Measurements from ENCODE around the gene JPT2.

JPT2 gene

DNA sequence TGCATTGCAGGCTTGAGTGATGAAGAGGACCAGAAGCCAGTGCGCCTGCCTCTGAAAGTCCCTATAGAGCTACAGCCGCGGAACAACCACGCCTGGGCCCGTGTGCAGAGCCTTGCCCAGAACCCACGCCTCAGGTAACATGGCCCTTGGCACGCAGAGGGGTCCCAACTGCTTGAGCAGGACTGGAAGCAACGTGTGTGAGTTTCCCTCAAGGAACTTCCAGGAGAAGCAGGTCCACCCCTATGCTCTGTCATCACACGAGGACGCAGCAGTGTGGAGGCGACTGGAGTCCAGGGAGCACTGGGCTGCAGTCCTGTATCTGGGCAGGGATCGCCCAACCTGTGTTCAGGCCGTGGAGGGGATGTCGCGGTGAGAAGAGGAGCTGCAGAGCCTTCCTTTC lies 25.1 kb upstream of the JPT2 start (continued):
- TF ChIP-seq, protein P1, sequence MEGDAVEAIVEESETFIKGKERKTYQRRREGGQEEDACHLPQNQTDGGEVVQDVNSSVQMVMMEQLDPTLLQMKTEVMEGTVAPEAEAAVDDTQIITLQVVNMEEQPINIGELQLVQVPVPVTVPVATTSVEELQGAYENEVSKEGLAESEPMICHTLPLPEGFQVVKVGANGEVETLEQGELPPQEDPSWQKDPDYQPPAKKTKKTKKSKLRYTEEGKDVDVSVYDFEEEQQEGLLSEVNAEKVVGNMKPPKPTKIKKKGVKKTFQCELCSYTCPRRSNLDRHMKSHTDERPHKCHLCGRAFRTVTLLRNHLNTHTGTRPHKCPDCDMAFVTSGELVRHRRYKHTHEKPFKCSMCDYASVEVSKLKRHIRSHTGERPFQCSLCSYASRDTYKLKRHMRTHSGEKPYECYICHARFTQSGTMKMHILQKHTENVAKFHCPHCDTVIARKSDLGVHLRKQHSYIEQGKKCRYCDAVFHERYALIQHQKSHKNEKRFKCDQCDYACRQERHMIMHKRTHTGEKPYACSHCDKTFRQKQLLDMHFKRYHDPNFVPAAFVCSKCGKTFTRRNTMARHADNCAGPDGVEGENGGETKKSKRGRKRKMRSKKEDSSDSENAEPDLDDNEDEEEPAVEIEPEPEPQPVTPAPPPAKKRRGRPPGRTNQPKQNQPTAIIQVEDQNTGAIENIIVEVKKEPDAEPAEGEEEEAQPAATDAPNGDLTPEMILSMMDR (tag by site-specific recombination; IDR thresholded peaks at IDR 0.05): no peak
- TF ChIP-seq ZNF112 (tag by site-specific recombination; IDR thresholded peaks at IDR 0.05) (no peak), ZNF169 (tag by site-specific recombination; IDR thresholded peaks at IDR 0.05) (no peak), MEIS1 (CRISPR knock-in tag; IDR thresholded peaks at IDR 0.05; ENCODE audit: borderline replicate concordance) (no peak), OVOL3 (tag by site-specific recombination; IDR thresholded peaks at IDR 0.05) (no peak), ZNF596 (tag by site-specific recombination; IDR thresholded peaks at IDR 0.05) (no peak)

DNA sequence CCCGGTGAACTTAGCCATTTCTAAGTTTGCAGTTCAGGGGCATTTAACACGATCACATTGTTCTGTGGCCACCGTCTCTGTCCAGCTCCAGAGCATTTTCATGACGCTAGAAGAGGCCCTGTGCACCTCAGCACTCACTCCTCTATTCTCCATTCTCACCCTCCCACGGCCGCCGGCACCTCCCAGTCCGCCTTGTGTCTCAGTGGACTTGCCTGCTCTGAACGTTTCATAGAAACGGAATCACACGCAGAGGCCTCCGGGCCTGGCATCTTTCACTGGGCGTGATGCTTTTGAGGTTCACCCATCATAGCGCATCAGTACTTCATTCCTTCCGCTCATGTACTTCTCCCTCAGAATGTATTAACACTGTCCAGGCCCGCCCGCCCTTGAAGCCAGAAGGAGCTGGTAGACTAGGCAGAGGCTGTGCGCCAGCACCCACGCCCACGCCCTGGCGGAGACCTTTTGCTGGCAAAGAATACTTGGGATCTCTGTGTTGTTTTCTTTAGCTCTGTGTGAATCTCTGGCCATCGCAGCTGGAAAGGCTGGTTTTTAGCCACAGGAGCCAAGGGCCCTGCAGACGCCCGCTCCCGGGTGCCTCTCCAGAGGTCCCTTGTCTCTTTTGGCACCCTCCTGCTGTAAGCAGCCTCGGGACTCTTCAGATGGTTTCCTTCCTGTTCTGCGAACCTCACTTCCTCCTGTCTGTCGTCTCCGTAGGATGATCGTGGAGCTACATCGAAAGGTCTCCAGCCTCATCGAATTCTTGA lies 23.4 kb upstream of the JPT2 start:
- Histone ChIP-seq H3K4me3 (ENCODE audit: low read depth, low read length) (no peak overlapping the region), H3K4me1 (ENCODE audit: control insufficient read depth, insufficient read depth, low read length) (no peaks in the 10 kb centered on the region), H3K9me3 (ENCODE audit: control insufficient read depth, insufficient read depth, low read depth, low read length) (no peaks in the 10 kb centered on the region), H3K27ac (ENCODE audit: extremely low read depth, low read depth, low read length) (no peak overlapping the region), H3K36me3 (ENCODE audit: control insufficient read depth in 2 of 2, insufficient read depth in 1 of 2, low read length in 2 of 2) (peaks cover 7 to 85% of the 10 kb centered on the region in 2 experiments; a peak in 2 of 3 replicates)
- TF ChIP-seq ZNF138 (tag by site-specific recombination; IDR thresholded peaks at IDR 0.05; ENCODE audit: borderline replicate concordance) (no peak), ZBTB21 (tag by site-specific recombination; IDR thresholded peaks at IDR 0.05) (no peak), ZNF169 (tag by site-specific recombination; IDR thresholded peaks at IDR 0.05) (no peak), ZNF10 (tag by site-specific recombination; IDR thresholded peaks at IDR 0.05) (no peak), ZNF146 (tag by site-specific recombination; IDR thresholded peaks at IDR 0.05) (no peak), ZNF16 (tag by site-specific recombination; IDR thresholded peaks at IDR 0.05; ENCODE audit: low read depth) (no peak), ZNF23 (tag by site-specific recombination; IDR thresholded peaks at IDR 0.05; ENCODE audit: borderline replicate concordance) (no peak), ZNF274 (IDR thresholded peaks at IDR 0.05; ENCODE audit: low read length) (no peak), ZNF274 (tag by site-specific recombination; IDR thresholded peaks at IDR 0.05; ENCODE audit: borderline replicate concordance) (no peak), SCRT1 (tag by site-specific recombination; IDR thresholded peaks at IDR 0.05; ENCODE audit: borderline replicate concordance) (no peak), KLF1 (tag by site-specific recombination; IDR thresholded peaks at IDR 0.05) (no peak), ZNF157 (tag by site-specific recombination; IDR thresholded peaks at IDR 0.05) (no peak)
- TF ChIP-seq, protein P2, sequence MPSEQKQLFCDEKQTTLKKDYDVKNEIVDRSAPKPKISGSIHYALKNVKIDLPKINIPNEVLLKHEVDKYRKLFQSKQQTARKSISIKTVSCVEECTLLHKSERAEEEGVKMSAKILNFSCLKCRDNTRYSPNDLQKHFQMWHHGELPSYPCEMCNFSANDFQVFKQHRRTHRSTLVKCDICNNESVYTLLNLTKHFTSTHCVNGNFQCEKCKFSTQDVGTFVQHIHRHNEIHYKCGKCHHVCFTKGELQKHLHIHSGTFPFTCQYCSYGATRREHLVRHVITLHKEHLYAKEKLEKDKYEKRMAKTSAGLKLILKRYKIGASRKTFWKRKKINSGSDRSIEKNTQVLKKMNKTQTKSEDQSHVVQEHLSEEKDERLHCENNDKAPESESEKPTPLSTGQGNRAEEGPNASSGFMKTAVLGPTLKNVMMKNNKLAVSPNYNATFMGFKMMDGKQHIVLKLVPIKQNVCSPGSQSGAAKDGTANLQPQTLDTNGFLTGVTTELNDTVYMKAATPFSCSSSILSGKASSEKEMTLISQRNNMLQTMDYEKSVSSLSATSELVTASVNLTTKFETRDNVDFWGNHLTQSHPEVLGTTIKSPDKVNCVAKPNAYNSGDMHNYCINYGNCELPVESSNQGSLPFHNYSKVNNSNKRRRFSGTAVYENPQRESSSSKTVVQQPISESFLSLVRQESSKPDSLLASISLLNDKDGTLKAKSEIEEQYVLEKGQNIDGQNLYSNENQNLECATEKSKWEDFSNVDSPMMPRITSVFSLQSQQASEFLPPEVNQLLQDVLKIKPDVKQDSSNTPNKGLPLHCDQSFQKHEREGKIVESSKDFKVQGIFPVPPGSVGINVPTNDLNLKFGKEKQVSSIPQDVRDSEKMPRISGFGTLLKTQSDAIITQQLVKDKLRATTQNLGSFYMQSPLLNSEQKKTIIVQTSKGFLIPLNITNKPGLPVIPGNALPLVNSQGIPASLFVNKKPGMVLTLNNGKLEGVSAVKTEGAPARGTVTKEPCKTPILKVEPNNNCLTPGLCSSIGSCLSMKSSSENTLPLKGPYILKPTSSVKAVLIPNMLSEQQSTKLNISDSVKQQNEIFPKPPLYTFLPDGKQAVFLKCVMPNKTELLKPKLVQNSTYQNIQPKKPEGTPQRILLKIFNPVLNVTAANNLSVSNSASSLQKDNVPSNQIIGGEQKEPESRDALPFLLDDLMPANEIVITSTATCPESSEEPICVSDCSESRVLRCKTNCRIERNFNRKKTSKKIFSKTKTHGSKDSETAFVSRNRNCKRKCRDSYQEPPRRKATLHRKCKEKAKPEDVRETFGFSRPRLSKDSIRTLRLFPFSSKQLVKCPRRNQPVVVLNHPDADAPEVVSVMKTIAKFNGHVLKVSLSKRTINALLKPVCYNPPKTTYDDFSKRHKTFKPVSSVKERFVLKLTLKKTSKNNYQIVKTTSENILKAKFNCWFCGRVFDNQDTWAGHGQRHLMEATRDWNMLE (tag by site-specific recombination; conservative IDR thresholded peaks at IDR 0.05; ENCODE audit: low read depth): no peak
- ChIA-PET CTCF (no interaction called here), POLR2A (no interaction called here)
